ENCODE data around the gene C17orf100.

C17orf100 gene

GRCh38 chr17:6695051-6695450, 43.5 kb downstream of the C17orf100 start:
- DNase-seq, result no peak

DNA sequence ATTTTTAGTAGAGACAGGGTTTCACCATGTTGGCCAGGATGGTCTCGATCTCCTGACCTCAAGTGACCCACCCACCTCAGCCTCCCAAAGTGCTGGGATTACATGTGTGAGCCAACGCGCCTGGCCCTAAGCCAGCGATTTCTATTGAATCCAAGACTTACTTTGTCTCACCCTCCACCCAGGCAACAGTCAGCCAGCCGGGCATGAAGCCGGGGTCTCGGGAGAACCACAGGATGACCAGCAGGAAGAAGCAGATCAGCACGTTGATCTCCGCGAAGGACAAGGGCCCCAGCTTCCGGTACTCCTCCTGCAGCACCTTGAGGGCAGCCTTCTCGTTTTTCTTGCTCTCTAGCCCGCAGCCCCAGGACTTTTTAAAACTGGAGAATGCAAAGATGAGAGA, 44.0 kb downstream of the C17orf100 start:
- no peak for DNase-seq

DNA sequence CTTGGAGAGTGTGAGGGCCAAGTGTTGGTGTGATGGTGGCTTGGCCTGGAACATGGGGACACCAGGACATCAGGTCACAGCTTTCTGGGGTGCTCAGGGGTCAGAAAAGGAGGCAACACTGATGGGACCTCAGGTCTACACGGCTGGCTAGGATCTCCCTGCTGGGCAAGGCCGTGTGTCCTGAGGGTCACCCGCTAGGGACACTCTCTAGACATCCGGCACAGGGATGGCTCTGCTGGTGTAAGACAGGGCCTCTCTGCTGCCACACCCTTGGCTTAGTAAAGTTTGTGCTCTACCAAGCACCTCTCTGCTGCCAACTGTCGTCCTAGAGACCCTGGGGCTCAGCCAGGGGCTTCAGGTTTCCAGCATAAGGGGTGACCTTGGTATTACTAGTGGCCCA, 45.3 kb downstream of the C17orf100 start:
- no peak for DNase-seq

DNA sequence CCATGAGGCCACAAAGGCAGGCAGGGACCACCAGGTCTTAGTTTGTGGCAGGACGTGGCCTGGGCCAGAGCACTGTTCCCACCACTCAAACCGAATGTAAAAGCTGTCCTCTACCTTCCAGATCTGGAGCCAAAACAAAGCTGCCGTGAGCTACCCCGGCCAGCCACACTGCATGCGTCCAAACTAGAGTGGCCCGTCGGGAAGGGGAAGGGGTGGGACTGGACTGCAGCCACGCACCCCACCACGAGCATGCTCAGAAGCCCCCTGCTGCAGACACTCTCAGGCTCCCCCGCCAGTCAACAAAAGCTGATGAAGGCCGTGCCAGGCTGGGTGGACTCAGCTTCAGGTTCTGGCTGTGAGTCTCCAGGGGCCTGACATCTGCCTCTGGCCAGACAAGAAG, 46.4 kb downstream of the C17orf100 start:
- no peak for DNase-seq

DNA sequence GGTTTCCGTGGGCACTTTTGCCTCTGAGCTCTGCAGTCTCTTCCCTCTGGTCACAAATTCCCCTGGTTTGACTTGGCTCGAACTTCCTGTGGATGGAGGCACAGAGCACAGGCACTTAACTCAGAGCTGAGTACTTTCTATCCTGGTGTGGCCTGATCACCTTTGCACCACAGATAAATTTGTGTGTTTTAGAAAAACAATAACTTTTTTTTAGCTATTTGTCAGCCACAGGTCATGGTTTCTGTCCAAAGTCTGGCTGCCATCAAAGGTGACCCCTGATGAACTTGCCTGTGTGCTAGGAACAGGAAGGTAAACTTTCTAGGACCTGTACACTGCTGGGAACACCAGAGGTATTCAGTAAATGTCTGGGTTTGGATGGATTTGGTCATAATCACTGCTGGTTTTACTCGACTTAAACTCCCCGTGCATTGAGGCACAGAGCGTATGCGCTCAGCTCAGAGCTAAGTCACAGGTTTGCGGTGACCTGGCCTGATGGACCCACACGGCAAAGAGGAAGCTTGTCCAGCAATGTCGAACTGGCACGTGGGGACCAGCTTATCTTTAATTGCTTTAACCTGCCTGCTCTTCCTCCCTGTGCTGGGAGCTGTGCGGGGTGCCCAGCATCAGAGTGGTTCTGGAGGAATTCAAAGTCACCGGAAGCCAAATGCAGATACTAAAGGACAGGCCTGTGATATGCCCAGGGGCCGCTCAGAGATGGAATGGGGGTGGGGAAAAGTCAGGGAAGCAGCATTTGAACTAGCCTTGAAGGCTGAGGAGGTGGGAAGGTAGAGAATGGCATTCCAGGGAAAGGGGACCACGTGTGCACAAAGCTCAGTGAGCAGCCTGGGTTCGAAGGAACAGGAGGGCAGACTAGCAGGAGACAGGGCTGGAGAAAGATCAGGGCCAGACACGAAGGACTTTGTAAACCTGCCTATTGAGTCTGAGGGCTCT, 48.7 kb downstream of the C17orf100 start:
- DNase-seq, result no peak

- no peak for DNase-seq
Observed at GRCh38 chr17:6700948-6701307, 49.4 kb downstream of the C17orf100 start.

- DNase-seq, result peak; percentile 44
Observed at GRCh38 chr17:6701719-6702118, 50.2 kb downstream of the C17orf100 start.

GRCh38 chr17:6702567-6703215, 51.1 kb downstream of the C17orf100 start:
- DNase-seq, result no peak

Data from inflammatory macrophage treated with lipopolysaccharide for 4 hours (primary cell).